OCI-LY1 (cell line): ENCODE results near the gene LPAR3.

Experiments
- H2AFZ ChIP-seq: fragments of 200-600 bp; sonication (generic), shearing (Covaris generic); 2 replicates; pipeline ENCODE4 v1.6.0; 2014; ENCODE audit warnings: antibody characterized with exemption, mild to moderate bottlenecking, low read length
- H3F3A ChIP-seq: fragments of 200-600 bp; sonication (generic), shearing (Covaris generic); 2 replicates; pipeline ENCODE4 v1.6.0; 2014; ENCODE audit warnings: mild to moderate bottlenecking, antibody characterized with exemption, low read length, moderate library complexity; ENCODE audit not compliant: insufficient read depth
- H3K27ac ChIP-seq: fragments of 200-600 bp; sonication (generic); 2 replicates; pipeline ENCODE4 v1.5.1; 2014; ENCODE audit warnings: low read length, mixed run types, mild to moderate bottlenecking, low read depth; ENCODE audit not compliant: poor library complexity, severe bottlenecking
- H3K27me3 ChIP-seq: fragments of 200-600 bp; sonication (generic); 2 replicates; pipeline ENCODE4 v1.6.0; 2014; ENCODE audit warnings: antibody characterized with exemption, mild to moderate bottlenecking, low read length, moderate library complexity; ENCODE audit not compliant: insufficient read depth
- H3K36me3 ChIP-seq: fragments of 200-600 bp; sonication (generic); 2 replicates; pipeline ENCODE4 v1.6.1; 2014; ENCODE audit warnings: mild to moderate bottlenecking, antibody characterized with exemption, low read length, moderate library complexity, mixed read lengths; ENCODE audit not compliant: insufficient read depth
- H3K4me1 ChIP-seq: fragments of 200-600 bp; sonication (generic); 2 replicates; pipeline ENCODE4 v1.5.1; 2014; ENCODE audit warnings: mild to moderate bottlenecking, low read length, moderate library complexity; ENCODE audit not compliant: insufficient read depth, severe bottlenecking
- H3K4me2 ChIP-seq: fragments of 200-600 bp; sonication (generic), shearing (Covaris generic); 2 replicates; pipeline ENCODE4 v1.6.1; 2014; ENCODE audit warnings: low read length
- H3K4me3 ChIP-seq: fragments of 200-600 bp; sonication (generic); 2 replicates; pipeline ENCODE4 v1.5.1; 2014; ENCODE audit warnings: low read length, low read depth, mild to moderate bottlenecking, mixed read lengths; ENCODE audit not compliant: poor library complexity, severe bottlenecking
- H3K79me2 ChIP-seq: fragments of 200-600 bp; shearing (Covaris generic); 2 replicates; pipeline ENCODE4 v1.6.1; 2016; ENCODE audit warnings: mixed run types, low read length, mixed read lengths; ENCODE audit not compliant: insufficient read depth
- H3K9ac ChIP-seq: fragments of 200-600 bp; sonication (generic), shearing (Covaris generic); 2 replicates; pipeline ENCODE4 v1.6.1; 2014; ENCODE audit warnings: mild to moderate bottlenecking, low read length, mixed read lengths
- H3K9me2 ChIP-seq: fragments of 200-600 bp; sonication (generic), shearing (Covaris generic); 2 replicates; pipeline ENCODE4 v1.6.1; 2014; ENCODE audit warnings: low read depth, mild to moderate bottlenecking, low read length, mixed read lengths
- H3K9me3 ChIP-seq: fragments of 200-600 bp; shearing (Covaris generic); 2 replicates; pipeline ENCODE4 v1.6.1; 2014; ENCODE audit warnings: low read length, mixed read lengths
- H4K20me1 ChIP-seq: fragments of 200-600 bp; sonication (generic), shearing (Covaris generic); 2 replicates; pipeline ENCODE4 v1.6.0; 2016; ENCODE audit warnings: mild to moderate bottlenecking, low read length; ENCODE audit not compliant: insufficient read depth
- CTCF ChIP-seq: fragments of 200-600 bp; sonication (generic), shearing (Covaris generic); IDR thresholded peaks from 2 replicates; pipeline ENCODE4 v1.5.1; 2017; ENCODE audit warnings: mild to moderate bottlenecking, antibody characterized with exemption, low read length, moderate library complexity, mixed read lengths
- EZH2 ChIP-seq: fragments of 200-600 bp; sonication (generic), shearing (Covaris generic); IDR thresholded peaks from 2 replicates; pipeline ENCODE4 v1.8.0; 2017; ENCODE audit warnings: borderline replicate concordance, mixed run types, mild to moderate bottlenecking, antibody characterized with exemption, low read length, moderate library complexity, mixed read lengths

The LPAR3 gene

GRCh38 chr1:84776639-84777038 lies 116.4 kb downstream of the LPAR3 start:
- Histone ChIP-seq H3F3A (no peaks in the 10 kb centered on the region), H4K20me1 (no peaks in the 10 kb centered on the region), H3K27me3 (0 out of 2 replicates have a peak, but pooled peaks cover 1% of the 10 kb centered on the region), H3K4me1 (no peaks in the 10 kb centered on the region), H3K36me3 (no peaks in the 10 kb centered on the region), H3K9ac (no peak overlapping the region), H3K9me2 (no peaks in the 10 kb centered on the region), H3K9me3 (no peaks in the 10 kb centered on the region), H2AFZ (no peak overlapping the region), H3K4me3 (no peak overlapping the region), H3K27ac (no peak overlapping the region), H3K79me2 (no peaks in the 10 kb centered on the region), H3K4me2 (no peak overlapping the region)
- no peak for TF ChIP-seq CTCF
- TF ChIP-seq EZH2, result no peak

- H3K27ac ChIP-seq, result no peak overlapping the region
These were observed 117.5 kb downstream of the LPAR3 start for GRCh38 chr1:84775535-84775920.

GRCh38 chr1:84774669-84775534 lies 118.1 kb downstream of the LPAR3 start:
- Histone ChIP-seq H4K20me1 (no peaks in the 10 kb centered on the region), H3K4me3 (no peak overlapping the region), H3K4me1 (no peaks in the 10 kb centered on the region), H3K27ac (no peak overlapping the region), H3K4me2 (no peak overlapping the region), H3K9me3 (no peaks in the 10 kb centered on the region), H3K27me3 (no peaks in the 10 kb centered on the region), H3K79me2 (no peaks in the 10 kb centered on the region), H3K9me2 (no peaks in the 10 kb centered on the region), H3K36me3 (no peaks in the 10 kb centered on the region), H3F3A (no peaks in the 10 kb centered on the region), H3K9ac (no peak overlapping the region), H2AFZ (no peak overlapping the region)
- no peak for TF ChIP-seq EZH2
- no peak for TF ChIP-seq CTCF

More at GRCh38 chr1:84775535-84775920, 117.5 kb downstream of the LPAR3 start:
- H4K20me1 ChIP-seq, result no peaks in the 10 kb centered on the region
- H3K36me3 ChIP-seq, result no peaks in the 10 kb centered on the region
- H3F3A ChIP-seq, result no peaks in the 10 kb centered on the region
- no peaks in the 10 kb centered on the region for H3K9me2 ChIP-seq
- no peaks in the 10 kb centered on the region for H3K79me2 ChIP-seq
- TF ChIP-seq CTCF (no peak), EZH2 (no peak)
- H3K9ac ChIP-seq, result no peak overlapping the region
- no peak overlapping the region for H3K4me2 ChIP-seq
- no peaks in the 10 kb centered on the region for H3K9me3 ChIP-seq
- no peaks in the 10 kb centered on the region for H3K4me1 ChIP-seq
- no peak overlapping the region for H3K4me3 ChIP-seq
- H2AFZ ChIP-seq, result no peak overlapping the region
- no peaks in the 10 kb centered on the region for H3K27me3 ChIP-seq
